GM23338 (cell line): ENCODE measurements around the gene NCOA1.

Experiments
- CREB1 ChIP-seq: fragments of 250-450 bp; sonication (Bioruptor Pico); IDR thresholded peaks from 2 replicates; pipeline ENCODE4 v1.5.0; 2020; ENCODE audit warnings: low read depth, mild to moderate bottlenecking, moderate library complexity
- ETS1 ChIP-seq: IDR thresholded peaks from 2 replicates; pipeline ENCODE4 v1.6.1; 2016; ENCODE audit warnings: antibody characterized with exemption
- EZH2 ChIP-seq: fragments of 200-600 bp; sonication (generic); IDR thresholded peaks from one replicate; pipeline ENCODE4 v1.8.0; 2017; ENCODE audit warnings: antibody characterized with exemption, mild to moderate bottlenecking, low read depth; ENCODE audit not compliant: unreplicated experiment
- EZH2phosphoT487 ChIP-seq: fragments of 200-600 bp; sonication (generic); IDR thresholded peaks from one replicate; pipeline ENCODE4 v1.8.1; 2018; ENCODE audit warnings: antibody characterized with exemption; ENCODE audit not compliant: unreplicated experiment
- POLR2AphosphoS5 ChIP-seq: IDR thresholded peaks from 2 replicates; pipeline ENCODE4 v1.6.1; 2016; ENCODE audit warnings: antibody characterized with exemption, low read depth
- REST ChIP-seq: IDR thresholded peaks from one replicate; pipeline ENCODE4 v1.6.1; 2018; ENCODE audit warnings: antibody characterized with exemption; ENCODE audit not compliant: unreplicated experiment
- TF ChIP-seq, protein P1 (sequence below), 2 experiments: fragments of 200-600 bp in 1 of 2; sonication (generic) in 1 of 2; conservative IDR thresholded peaks; 2 replicates each; pipeline versions ENCODE4 v1.5.1 to v1.6.1; 2016 to 2017; ENCODE audit warnings: antibody characterized with exemption in 2 of 2, low read depth in 2 of 2, mild to moderate bottlenecking in 2 of 2, moderate library complexity in 1 of 2

DNA sequence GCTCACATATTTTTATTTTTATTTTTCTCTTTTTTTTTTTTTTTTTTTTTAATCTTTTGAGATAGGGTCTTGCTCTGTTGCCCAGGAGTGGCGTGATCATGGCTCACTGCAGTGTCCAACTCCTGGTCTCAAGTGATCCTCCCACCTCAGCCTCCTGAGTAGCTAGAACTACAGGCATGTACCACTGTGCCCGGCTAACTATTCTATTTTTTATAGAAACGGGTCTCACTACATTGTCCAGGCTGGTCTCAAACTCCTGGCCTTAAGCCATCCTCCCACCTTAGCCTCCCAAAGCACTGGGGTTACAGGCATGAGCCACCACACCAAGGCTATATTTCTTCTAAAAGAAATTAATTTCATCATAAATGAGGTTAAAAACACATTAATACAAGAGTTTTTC lies 256.2 kb downstream of the NCOA1 start:
- TF ChIP-seq POLR2AphosphoS5 = no peak
- TF ChIP-seq REST = no peak
- TF ChIP-seq, protein P1, sequence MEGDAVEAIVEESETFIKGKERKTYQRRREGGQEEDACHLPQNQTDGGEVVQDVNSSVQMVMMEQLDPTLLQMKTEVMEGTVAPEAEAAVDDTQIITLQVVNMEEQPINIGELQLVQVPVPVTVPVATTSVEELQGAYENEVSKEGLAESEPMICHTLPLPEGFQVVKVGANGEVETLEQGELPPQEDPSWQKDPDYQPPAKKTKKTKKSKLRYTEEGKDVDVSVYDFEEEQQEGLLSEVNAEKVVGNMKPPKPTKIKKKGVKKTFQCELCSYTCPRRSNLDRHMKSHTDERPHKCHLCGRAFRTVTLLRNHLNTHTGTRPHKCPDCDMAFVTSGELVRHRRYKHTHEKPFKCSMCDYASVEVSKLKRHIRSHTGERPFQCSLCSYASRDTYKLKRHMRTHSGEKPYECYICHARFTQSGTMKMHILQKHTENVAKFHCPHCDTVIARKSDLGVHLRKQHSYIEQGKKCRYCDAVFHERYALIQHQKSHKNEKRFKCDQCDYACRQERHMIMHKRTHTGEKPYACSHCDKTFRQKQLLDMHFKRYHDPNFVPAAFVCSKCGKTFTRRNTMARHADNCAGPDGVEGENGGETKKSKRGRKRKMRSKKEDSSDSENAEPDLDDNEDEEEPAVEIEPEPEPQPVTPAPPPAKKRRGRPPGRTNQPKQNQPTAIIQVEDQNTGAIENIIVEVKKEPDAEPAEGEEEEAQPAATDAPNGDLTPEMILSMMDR (conservative IDR thresholded peaks at IDR 0.05; ENCODE audit: low read depth in 2 of 2) = no peak
- no peak for TF ChIP-seq EZH2
- no peak for TF ChIP-seq CREB1 (CRISPR knock-in tag)
- TF ChIP-seq ETS1 = no peak
- no peak for TF ChIP-seq EZH2phosphoT487
